Transverse colon (tissue), 4 donors: ENCODE results near the gene SLC35B2. TPM values are rescaled to one million over a fixed set of nuclear protein-coding genes. Genes with fewer than 3 reads are reported as not detected.

Experiments used
- DNase-seq: peaks from one replicate; pipeline ENCODE4 v3.0.0-alpha.2; 2019
- H3K27ac ChIP-seq, 4 donors: fragments of 200-600 bp; sonication (generic); 2 replicates each; pipeline ENCODE4 v1.5.1; 2016 to 2018; ENCODE audit warnings: inconsistent platforms in 4 of 4
- H3K27me3 ChIP-seq: fragments of 200-600 bp; sonication (generic); 2 replicates; pipeline ENCODE4 v1.5.1; 2017; ENCODE audit warnings: inconsistent platforms
- H3K36me3 ChIP-seq, 4 donors: fragments of 200-600 bp; sonication (generic); 2 replicates each; pipeline ENCODE4 v1.5.1; 2017 to 2019; ENCODE audit warnings: inconsistent platforms in 4 of 4
- H3K4me1 ChIP-seq, 4 donors: fragments of 200-600 bp; sonication (generic); 2 replicates each; pipeline ENCODE4 v1.5.1; 2017 to 2020; ENCODE audit warnings: inconsistent platforms in 4 of 4
- H3K4me3 ChIP-seq, 4 donors: fragments of 200-600 bp; sonication (generic); 1 replicate in 1 of 4; 2 replicates in 3 of 4; pipeline versions ENCODE4 v1.5.1 to v1.6.1; 2017 to 2019; ENCODE audit warnings: inconsistent platforms in 4 of 4
- H3K9me3 ChIP-seq, 2 donors: fragments of 200-600 bp; sonication (generic); 2 replicates each; pipeline ENCODE4 v1.5.1; 2017 to 2019; ENCODE audit warnings: inconsistent platforms in 2 of 2
- CTCF ChIP-seq, 5 experiments: fragments of 200-600 bp in 3 of 5; fragments of 450-650 bp in 2 of 5; sonication (generic) in 3 of 5; IDR thresholded peaks; 1 replicate in 2 of 5; 2 replicates in 3 of 5; pipeline ENCODE4 v1.5.1; 2016 to 2017; ENCODE audit warnings: antibody characterized with exemption in 5 of 5, inconsistent platforms in 3 of 5, mild to moderate bottlenecking in 2 of 5, moderate library complexity in 1 of 5
- EP300 ChIP-seq: sonication (generic); formaldehyde crosslinking; IDR thresholded peaks from one replicate; pipeline ENCODE4 v1.6.1; 2017; ENCODE audit warnings: antibody characterized with exemption, low read depth
- POLR2A ChIP-seq: fragments of 450-650 bp; IDR thresholded peaks from one replicate; pipeline ENCODE4 v1.6.1; 2016; ENCODE audit warnings: antibody characterized with exemption, mild to moderate bottlenecking, moderate library complexity
- POLR2AphosphoS5 ChIP-seq, 3 donors: sonication (generic); formaldehyde crosslinking; IDR thresholded peaks; one replicate each; pipeline ENCODE4 v1.6.1; 2016; ENCODE audit warnings: antibody characterized with exemption in 3 of 3
- WGBS, 2 donors: methylation state at CpG; one replicate each; pipeline ENCODE4 v1.1.5; 2018; ENCODE audit warnings: low coverage in 1 of 2; 5-methylcytosine and 5-hydroxymethylcytosine counted together
- in situ Hi-C, 4 donors: fragments of 200-750 bp; cut with MboI; loops; one replicate each; pipeline versions ENCODE4 v1.15.0 to v1.15.1; 2017; ENCODE audit warnings: low sequenced_read_pairs in 3 of 4, low pct_ligation_motif_present in 1 of 4, low pct_unique_long_range_greater_than_20kb in 1 of 4
- intact Hi-C: fragments of 100-400 bp; cut with DNase I; formaldehyde crosslinking; loops from one replicate; pipeline ENCODE4 v1.15.1; 2023; ENCODE audit warnings: low total_unique reads
- total RNA-seq, 4 donors: library from RNA; depleted of rRNA; stranded (reverse); fragments of >200 nt; gene quantifications; one replicate each; pipeline ENCODE4 v1.1.0, GENCODE V29; 2016

SLC35B2 gene
- total RNA-seq, 4 donors from 2014 or later, result 9.0 to 36.4 (median 22.5) TPM

- intact Hi-C loops, result loop anchor here (10.0 kb wide), 1 partner anchor 57 kb away; no protein-coding TSS in a partner anchor
- 80 to 87% methylated on average over 3 to 7 of the region's 7 CpGs for whole genome bisulfite sequencing, 2 donors
- H3K27me3 ChIP-seq, result peaks cover 67% of the 10 kb centered on the region
These were observed 20.4 kb upstream of the SLC35B2 start for GRCh38 chr6:44277763-44278162.

GRCh38 chr6:44276667-44277640 is 19.6 kb upstream of the SLC35B2 start:
- Histone ChIP-seq H3K36me3 (no peaks in the 10 kb centered on the region), H3K27ac (no peak overlapping the region), H3K4me3 (no peak overlapping the region), H3K27me3 (peaks cover 75% of the 10 kb centered on the region), H3K4me1 (peaks cover 0 to 11% (median 9%) of the 10 kb centered on the region in 4 donors), H3K9me3 (no peaks in the 10 kb centered on the region)
- intact Hi-C loops (loop anchor here (10.0 kb wide), 1 partner anchor 58 kb away; no protein-coding TSS in a partner anchor), in situ Hi-C loops (no loop called here)
- WGBS, 2 donors, result 79% methylated on average over 23 of the region's 23 CpGs; no CpG with 5 or more reads in 1 of the 2 donors
- no peak for TF ChIP-seq CTCF (IDR thresholded peaks at IDR 0.05)
- no peak for TF ChIP-seq POLR2AphosphoS5 (IDR thresholded peaks at IDR 0.05)
- TF ChIP-seq POLR2A, result no peak
- TF ChIP-seq EP300, result no peak
- DNase-seq, result no peak

More at GRCh38 chr6:44277763-44278162, 20.4 kb upstream of the SLC35B2 start:
- TF ChIP-seq POLR2A (no peak), CTCF (IDR thresholded peaks at IDR 0.05) (no peak), EP300 (no peak), POLR2AphosphoS5 (IDR thresholded peaks at IDR 0.05) (no peak)
- Histone ChIP-seq H3K4me1 (peaks cover 0 to 11% (median 9%) of the 10 kb centered on the region in 4 donors), H3K4me3 (no peak overlapping the region), H3K36me3 (no peaks in the 10 kb centered on the region), H3K27ac (no peak overlapping the region), H3K9me3 (no peaks in the 10 kb centered on the region)
- no peak for DNase-seq
- in situ Hi-C loops, result no loop called here

GRCh38 chr6:44275749-44276648 is 18.7 kb upstream of the SLC35B2 start:
- Histone ChIP-seq H3K27ac (no peak overlapping the region), H3K27me3 (peaks cover 85% of the 10 kb centered on the region), H3K36me3 (no peaks in the 10 kb centered on the region), H3K9me3 (no peaks in the 10 kb centered on the region), H3K4me1 (peaks cover 0 to 11% (median 9%) of the 10 kb centered on the region in 4 donors), H3K4me3 (peak overlapping the region in 2 of 4 donors; percentile 14 to 36)
- TF ChIP-seq POLR2AphosphoS5 (IDR thresholded peaks at IDR 0.05) (no peak), CTCF (IDR thresholded peaks at IDR 0.05) (no peak), EP300 (no peak), POLR2A (no peak)
- no peak for DNase-seq
- WGBS, 2 donors, result 25% methylated on average over 60 of the region's 109 CpGs; no CpG with 5 or more reads in 1 of the 2 donors
- intact Hi-C loops, result loop anchor here (10.0 kb wide), 1 partner anchor 59 kb away; no protein-coding TSS in a partner anchor
- in situ Hi-C loops, result no loop called here
